Measurements from ENCODE around the gene HDX. TPM values are rescaled to one million over a fixed set of nuclear protein-coding genes. Genes with fewer than 3 reads are reported as not detected.
"Not testable (repeated sequence)": the region's sequence is repeated elsewhere in the genome, so short reads cannot be mapped to it uniquely, and the experiment has no call there.

HDX gene
- total RNA-seq, 1 donor from 2014 or later: 1.8 TPM

GRCh38 chrX:84318661-84319060 lies 183.6 kb downstream of the HDX start:
- no peak overlapping the region for H3K4me3 ChIP-seq (ENCODE audit: low read depth, low read length)
- DNase-seq (ENCODE audit: low read depth): no peak
- no peak for TF ChIP-seq CTCF (conservative IDR thresholded peaks at IDR 0.05; ENCODE audit: low read depth, low read length)

DNA sequence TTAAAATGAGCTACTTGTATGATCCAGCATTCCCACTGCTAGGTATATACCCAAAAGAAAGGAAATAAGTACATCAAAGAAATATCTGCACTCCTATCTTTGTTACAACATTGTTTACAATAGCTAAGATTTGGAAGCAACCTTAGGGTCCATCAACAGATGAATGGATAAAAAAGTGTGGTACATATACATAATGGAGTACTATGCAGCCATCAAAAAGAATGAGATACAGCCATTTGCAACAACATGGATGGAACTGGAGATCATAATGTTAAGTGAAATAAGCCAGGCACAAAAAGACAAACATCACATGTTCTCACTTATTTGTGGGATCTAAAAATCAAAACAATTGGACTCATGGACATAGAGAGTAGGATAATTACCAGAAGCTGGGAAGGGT lies 186.3 kb downstream of the HDX start:
- not testable (repeated sequence) for H3K4me3 ChIP-seq (ENCODE audit: low read depth, low read length); DNase-seq (ENCODE audit: low read depth)
